ENCODE data around the gene CPS1. TPM values are rescaled to one million over a fixed set of nuclear protein-coding genes. Genes with fewer than 3 reads are reported as not detected.

Gene CPS1
- 0.54 TPM for total RNA-seq

DNA sequence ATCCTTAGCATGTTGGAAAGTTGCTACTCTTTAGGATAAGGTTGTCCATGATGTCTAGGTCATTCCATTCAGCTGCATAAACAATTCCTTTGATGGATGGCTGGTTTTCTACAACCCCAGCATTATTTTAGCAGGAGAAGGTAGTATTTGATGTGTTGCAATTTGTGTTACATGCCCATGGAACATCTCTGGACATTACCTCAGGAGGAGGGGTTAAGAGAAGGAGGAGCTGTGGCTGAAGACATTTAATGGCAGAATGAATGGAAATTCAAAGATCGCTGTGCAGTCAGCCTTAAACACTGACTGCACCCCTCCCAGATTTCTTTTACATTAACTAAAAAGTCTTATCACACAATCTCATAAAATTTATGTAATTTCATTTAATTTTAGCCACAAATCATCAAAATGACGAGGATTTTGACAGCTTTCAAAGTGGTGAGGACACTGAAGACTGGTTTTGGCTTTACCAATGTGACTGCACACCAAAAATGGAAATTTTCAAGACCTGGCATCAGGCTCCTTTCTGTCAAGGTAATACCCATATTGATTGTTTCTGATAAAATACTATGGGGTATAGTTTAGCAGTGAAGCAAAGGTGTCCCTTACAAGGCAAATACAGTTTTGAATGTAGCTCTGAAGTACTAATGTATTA is at the start of gene CPS1:
Gene CPS1, plus strand, starts transcription at position 271 of the 652 bp plus-strand sequence. Its CDS starts 135 bp downstream, at position 406.
- DNase-seq (ENCODE audit: low read depth in 2 of 3, low spot score in 2 of 3): no peak

DNA sequence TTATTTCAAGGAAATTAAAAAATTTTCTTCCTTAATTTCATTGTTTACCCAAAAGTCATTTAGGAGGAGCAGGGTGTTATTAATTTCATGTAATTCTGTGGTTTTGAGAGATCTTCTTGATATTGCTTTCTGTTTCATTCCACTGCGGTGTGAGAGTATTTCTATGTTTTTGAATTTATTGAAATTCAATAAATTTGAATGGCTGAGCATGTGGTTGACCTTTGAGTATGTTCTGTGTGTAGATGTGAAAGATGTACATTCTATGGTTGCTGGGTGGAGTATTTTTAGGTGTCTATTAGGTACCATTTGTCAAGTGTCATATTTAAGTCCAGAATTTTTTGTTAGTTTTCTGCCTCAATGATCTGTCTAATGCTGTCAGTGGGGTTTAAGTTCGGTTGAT is 40.5 kb upstream of the CPS1 start:
- DNase-seq (ENCODE audit: low read depth in 2 of 3, low spot score in 2 of 3): no peak

DNA sequence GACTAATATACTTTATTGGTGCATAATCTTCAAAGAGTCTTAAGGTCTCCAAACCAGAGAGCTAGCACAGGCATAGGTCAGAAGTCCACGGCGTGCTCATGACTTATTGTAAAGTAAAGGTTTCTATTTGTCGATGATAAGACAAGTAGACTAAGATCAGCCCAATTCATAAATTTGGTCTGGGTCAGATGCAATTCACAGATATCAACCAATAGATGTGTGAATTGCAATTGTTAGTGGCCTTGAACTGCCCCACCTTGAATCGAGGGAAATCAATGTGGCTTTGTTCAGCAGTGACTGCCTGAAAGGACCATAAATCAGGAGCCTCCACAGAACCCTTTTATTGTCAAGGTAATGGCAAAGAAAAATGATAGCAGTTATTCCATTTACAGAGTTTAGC is 39.1 kb upstream of the CPS1 start:
- DNase-seq (ENCODE audit: low read depth in 2 of 3, low spot score in 2 of 3): no peak

DNA sequence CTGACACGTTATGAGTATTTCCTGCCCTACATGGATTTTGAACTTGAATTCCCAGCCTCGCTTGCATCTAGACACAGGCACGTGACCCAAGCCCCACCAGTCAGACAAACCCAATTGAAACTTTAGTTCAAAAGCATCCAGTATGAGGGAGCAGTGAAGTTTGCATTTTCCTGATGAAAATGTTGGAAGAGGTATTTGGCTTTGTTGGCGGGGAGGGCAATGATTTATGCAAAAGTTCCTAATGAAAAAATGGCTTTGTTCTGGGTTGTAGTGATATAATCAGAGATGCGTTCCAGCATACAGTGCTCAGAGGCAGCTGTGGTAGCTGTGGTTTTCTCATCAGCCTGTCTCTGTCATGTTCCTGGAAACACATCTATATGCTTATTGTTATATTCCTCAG is 36.8 kb upstream of the CPS1 start:
- no peak for DNase-seq (ENCODE audit: low read depth in 2 of 3, low spot score in 2 of 3)

- DNase-seq (ENCODE audit: low read depth in 2 of 3, low spot score in 2 of 3): no peak
Measured at GRCh38 chr2:210522399-210522798, 34.0 kb upstream of the CPS1 start.

- no peak for DNase-seq (ENCODE audit: low read depth in 2 of 3, low spot score in 2 of 3)
Measured at GRCh38 chr2:210523650-210524289, 32.6 kb upstream of the CPS1 start.

- no peak for DNase-seq (ENCODE audit: low read depth in 2 of 3, low spot score in 2 of 3)
Measured at GRCh38 chr2:210524533-210524932, 31.9 kb upstream of the CPS1 start.

DNA sequence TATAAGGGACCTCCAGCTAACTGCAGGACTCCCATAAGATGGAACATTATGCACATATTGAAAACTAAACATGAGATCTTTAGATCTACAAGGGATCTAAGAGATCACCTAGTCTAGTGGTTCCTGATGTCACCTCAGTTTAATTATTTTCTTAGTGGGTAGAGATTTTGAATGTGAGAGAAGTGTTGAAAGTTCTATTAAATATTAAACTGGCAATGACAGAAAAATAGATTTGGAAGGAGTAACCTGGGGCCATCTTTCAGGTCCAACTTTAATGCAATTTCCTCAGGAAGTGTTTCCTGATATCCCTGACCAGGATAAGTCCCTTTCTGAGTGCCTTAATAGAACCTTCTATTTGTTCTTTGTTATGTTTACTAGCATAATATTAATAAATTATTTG is 29.1 kb upstream of the CPS1 start:
- DNase-seq (ENCODE audit: low read depth in 2 of 3, low spot score in 2 of 3): no peak

- DNase-seq (ENCODE audit: low read depth in 2 of 3, low spot score in 2 of 3): no peak
Measured at GRCh38 chr2:210528716-210529115, 27.7 kb upstream of the CPS1 start.

DNA sequence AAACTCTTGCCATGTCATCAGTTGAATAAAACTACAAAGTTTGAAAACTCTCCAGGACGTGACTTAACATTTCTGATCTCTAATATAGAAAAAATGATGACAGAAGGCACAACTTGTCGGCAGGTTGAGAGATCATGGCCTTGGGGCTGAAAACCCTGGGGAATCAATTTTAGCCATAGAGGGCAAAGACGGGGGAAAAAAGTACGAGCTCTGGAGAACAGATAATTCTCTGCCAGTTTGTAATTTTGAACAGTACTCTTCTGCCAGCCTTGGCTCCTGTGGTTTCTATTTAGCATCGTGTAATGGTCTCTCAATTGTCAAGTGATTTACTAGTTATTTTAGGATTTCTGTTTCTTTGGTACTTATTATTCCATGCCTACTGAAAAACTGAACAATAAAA is 25.3 kb upstream of the CPS1 start:
- DNase-seq (ENCODE audit: low read depth in 2 of 3, low spot score in 2 of 3): no peak

GRCh38 chr2:210531482-210531881 is 24.9 kb upstream of the CPS1 start:
- DNase-seq (ENCODE audit: low read depth in 2 of 3, low spot score in 2 of 3): no peak

GRCh38 chr2:210533389-210533788 is 23.0 kb upstream of the CPS1 start:
- DNase-seq (ENCODE audit: low read depth in 2 of 3, low spot score in 2 of 3): no peak

DNA sequence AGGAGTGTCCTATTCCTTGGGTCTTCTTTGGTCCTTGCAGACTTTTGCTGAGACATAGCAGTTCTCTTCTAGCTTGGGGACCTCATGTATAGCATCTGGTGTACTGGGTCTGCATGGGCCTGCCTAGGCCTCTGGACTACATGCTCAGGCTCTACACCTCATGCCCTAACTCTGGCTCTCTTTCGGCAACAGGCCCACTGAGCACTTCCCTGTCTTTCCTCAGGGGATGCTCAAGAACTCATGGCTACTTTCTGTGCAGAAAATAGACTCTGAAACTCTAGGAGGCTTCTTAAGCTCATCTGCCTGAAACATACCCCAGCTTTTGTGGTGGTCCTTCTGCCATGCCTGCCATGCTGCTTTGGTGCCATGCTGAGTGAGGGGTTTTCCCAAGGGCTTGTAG is 21.5 kb upstream of the CPS1 start:
- no peak for DNase-seq (ENCODE audit: low read depth in 2 of 3, low spot score in 2 of 3)

DNA sequence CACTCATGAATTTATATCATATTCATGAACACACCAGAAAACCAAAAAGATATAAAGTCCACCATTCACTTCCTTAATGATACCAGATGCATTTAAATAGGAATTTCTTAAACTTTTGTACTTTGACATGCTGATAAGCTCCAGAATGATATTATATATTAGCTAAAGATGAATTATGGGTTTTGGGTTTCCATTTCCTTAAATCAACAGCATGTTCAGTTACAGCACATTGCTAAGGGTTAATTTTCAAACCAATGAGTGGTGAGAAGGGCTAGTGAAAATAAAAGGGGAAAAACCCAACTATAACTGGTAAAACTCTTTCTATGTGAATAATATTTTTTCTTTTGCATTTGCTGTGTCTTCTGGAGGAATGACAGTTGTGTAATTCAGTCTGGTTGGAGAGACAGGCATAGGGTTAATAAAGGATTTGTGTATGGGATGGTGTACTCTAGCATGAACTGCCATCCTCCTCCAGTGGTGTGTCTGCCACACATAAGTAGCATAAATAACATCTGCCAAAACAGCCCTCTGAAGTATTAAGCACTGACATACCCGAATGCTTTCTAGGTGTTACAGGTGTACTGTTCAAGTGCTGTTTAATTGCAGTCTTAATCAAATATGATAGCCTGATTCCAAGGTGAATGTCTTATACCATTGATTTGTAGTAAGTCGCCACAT is 19.3 kb upstream of the CPS1 start:
- DNase-seq (ENCODE audit: low read depth in 2 of 3, low spot score in 2 of 3): no peak

DNA sequence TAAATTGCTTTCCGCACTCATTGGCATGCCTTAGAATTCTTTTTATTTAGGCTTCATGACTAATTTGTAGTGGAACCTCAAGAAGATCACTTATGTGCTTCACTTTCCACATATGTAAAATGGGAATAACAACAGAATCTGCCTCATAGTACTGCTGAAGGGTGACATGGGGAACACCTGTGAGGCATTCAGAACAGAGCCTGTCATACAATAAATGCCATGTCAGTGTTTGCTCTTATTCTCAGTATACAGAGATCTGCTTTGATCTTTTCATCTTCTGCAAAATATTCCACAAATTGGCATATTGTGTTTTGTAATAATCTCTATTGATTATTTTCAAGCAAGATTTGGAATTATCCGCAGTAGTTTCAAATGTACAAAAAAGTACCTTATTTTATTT is 17.4 kb upstream of the CPS1 start:
- no peak for DNase-seq (ENCODE audit: low read depth in 2 of 3, low spot score in 2 of 3)

GRCh38 chr2:210539578-210540416 is 16.6 kb upstream of the CPS1 start:
- DNase-seq (ENCODE audit: low read depth in 2 of 3, low spot score in 2 of 3): no peak

GRCh38 chr2:210540471-210540870 is 15.9 kb upstream of the CPS1 start:
- no peak for DNase-seq (ENCODE audit: low read depth in 2 of 3, low spot score in 2 of 3)

- no peak for DNase-seq (ENCODE audit: low read depth in 2 of 3, low spot score in 2 of 3)
Measured at GRCh38 chr2:210540900-210541289, 15.5 kb upstream of the CPS1 start.

GRCh38 chr2:210541290-210541902 is 15.0 kb upstream of the CPS1 start:
- DNase-seq (ENCODE audit: low read depth in 2 of 3, low spot score in 2 of 3): no peak

- no peak for DNase-seq (ENCODE audit: low read depth in 2 of 3, low spot score in 2 of 3)
Measured at GRCh38 chr2:210544007-210544590, 12.3 kb upstream of the CPS1 start.
